Stimulated activated CD8-positive, alpha-beta memory T cell treated with anti-CD3 and anti-CD28 coated beads, Interleukin-15, amount 100 ng/mL, for 1 hour (primary cell): Measurements from ENCODE around the gene FAIM.
"Not testable (repeated sequence)": the region's sequence is repeated elsewhere in the genome, so short reads cannot be mapped to it uniquely, and the experiment has no call there.

Source experiments
- DNase-seq: peaks from one replicate; pipeline ENCODE4 v3.0.0-alpha.2; 2020; ENCODE audit warnings: low read depth

Gene FAIM

DNA sequence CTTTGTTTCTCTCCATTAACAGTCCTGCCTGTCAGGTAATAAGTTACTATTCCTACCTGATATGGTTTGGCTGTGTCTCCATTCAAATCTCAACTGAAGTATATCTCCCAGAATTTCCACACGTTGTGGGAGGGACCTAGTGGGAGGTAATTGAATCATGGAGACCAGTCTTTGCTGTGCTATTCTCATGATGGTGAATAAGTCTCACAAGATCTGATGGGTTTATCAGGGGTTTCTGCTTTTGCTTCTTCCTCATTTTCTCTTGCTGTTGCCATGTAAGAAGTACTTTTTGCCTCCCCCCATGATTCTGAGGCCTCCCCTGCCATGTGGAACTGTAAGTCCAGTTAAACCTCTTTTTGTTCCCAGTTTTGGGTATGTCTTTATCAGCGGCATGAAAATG lies 6.9 kb upstream of the FAIM start:
- not testable (repeated sequence) for DNase-seq

- not testable (repeated sequence) for DNase-seq
Observed at GRCh38 chr3:138604106-138604595, 4.4 kb upstream of the FAIM start.

DNA sequence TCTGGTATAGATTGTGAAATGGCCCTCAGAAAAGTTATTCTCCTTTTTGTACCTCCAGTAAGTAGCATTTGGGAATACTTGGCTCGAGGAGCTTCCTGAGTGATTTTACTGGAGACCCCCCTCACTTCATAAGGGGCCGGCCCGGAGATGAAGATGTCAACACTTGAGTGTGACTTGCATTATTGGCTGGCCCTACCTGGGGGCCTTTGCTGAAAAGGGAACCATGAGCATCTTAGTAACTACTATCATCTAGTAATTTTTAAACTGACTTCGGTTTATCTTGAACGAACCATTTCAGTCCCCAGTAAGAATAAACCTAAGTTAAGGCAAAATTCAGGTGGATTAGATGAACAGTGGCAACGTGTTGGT lies 1.3 kb downstream of the FAIM start:
- no peak for DNase-seq

DNA sequence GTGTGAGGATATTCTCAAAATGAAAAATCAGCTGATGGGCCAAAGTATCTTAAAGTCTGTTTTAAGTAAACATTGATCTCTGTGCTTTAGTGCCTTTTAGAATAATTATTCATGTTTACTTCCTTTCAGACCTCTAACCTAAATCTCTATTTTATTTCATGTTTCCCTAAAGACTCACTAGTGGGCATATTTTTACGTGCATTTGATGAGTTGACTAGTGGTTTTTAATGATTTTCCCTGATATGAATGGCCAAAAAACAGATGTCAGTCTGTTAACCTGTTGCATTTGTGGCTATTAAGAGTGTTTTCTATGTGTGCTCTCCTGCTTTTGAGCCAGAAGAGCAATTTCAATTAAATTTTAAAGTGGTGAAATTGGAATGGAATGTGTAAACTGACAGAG lies 6.9 kb downstream of the FAIM start:
- no peak for DNase-seq

DNA sequence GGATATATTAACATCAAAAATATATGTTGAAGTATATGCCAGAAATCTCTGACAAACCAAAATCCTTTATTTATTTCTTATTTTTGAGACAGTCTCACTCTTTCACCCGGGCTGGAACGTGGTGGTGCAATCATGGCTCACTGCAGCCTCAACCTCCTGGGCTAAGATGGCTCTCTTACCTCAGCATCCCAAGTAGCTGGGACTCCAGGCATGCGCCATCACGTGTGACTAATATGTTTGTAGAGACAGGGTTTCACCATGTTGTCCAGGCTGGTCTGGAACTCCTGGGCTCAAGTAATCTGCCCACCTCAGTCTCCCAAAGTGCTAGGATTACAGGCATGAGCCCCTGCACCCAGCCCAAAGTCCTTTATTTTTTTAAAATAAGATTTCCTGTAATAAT lies 11.9 kb downstream of the FAIM start:
- DNase-seq, result no peak

GRCh38 chr3:138624518-138624917 lies 15.9 kb downstream of the FAIM start:
- DNase-seq, result no peak

DNA sequence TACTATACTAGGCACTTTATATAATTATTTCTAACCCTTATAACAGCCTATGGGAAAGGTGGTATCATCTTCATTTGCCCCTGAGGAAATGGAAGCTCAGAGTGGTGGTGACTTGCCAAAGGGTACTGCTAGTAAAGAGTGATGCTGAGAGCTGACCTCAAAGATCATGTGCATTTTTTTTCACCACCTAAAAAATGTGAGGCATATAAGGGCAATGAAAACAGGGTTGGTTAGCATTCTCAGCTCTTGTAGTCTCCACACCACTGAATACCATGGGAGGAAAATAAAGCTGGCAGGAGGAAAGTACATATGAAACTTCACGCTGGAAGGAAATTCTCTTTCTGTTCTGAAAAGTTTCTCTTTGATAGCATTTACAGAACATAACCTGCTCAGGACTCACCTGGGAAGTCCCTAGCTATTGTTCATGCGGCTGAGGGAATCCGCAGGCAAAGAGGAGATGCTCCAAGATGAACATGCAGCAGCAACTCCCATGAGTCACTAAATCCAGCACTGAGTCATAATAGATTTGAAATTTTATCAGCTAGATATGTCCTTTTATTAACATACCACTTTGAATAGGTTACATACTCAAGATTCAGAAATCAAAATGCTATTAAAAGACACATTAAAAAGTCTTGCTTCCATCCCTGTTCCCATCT lies 17.3 kb downstream of the FAIM start:
- no peak for DNase-seq

DNA sequence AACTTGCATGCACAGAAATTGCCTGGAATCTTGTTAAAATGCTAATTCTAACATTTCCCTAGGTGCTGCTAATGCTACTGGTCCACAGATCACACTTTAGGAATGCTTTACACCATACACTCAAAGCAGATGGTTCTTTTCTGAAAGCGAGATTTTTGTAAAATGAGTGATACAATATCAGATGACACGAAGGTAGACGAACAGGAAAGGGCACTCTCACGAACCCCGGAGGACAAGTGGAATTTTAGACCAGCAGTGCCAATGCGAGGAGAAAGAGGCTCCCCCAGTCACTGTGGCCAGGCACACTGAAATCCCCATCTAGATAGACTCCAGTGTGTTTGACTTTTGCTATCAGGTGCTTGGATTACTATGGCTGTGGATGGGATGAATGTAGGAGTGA lies 21.0 kb downstream of the FAIM start:
- DNase-seq, result no peak

DNA sequence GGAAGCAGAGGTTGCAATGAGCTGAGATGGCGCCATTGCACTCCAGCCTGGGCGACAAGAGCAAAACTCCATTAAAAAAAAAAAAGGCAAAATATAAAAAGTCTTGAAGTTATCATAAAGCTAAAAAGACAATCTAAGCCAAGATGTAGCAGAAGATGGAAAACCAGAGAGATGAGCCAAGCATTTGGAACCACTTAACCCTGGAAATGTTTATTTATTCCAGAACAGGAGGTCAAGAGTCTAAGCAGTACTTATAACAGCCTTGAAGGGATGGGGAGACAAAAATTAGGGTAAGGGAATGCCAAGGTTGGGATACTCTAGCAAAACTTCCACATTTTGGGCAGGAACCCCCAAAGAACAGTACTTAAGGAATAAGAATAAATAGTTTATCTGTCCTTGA lies 30.1 kb downstream of the FAIM start:
- no peak for DNase-seq

DNA sequence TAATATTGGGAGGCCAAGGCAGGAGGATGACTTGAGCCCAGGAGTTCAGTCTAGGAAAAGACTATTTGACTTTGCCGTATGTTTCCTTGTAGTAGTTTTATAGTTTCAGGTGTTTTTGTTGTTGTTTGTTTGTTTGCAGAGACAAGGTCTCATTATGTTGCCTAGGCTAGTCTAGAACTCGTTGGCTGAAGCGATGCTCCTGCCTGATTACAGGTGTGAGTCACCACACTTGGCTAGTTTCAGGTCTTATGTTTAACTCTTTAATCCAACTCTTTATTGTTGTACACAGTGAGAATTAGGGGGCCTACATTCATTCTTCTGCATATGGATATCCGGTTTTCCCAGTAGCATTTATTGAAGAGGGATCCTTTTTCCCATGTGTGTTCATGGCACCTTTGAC lies 32.0 kb downstream of the FAIM start:
- no peak for DNase-seq

DNA sequence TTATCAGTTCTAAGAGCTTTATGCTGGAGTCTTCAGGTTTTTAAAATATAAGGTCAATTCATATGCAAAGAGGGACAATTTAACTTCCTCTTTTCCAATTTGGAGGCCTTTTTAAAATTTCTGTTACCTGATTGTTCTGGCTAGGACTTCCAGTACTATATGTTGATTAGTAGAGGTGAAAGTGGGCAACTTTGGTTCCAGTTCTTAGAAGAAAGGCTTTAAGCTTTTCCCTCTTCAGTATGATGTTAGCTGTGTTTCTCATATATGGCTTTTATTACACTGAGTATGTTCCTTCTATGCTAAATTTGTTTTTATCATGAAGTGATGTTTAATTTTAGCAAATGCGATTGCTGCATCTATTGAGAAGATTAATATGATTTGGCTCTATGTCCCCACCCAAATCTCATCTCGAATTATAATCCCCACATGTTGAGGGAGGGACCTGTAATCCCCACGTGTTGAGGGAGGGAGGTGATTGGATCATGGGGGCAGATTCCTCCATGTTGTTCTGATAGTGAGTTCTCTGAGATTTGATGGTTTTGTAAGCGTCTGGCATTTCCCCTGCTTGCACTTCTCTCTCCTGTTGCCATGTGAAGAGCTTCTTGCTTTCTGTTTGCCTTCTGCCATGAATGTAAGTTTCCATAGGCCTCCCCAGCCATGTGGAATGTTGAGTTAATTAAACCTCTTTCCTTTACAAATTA lies 33.8 kb downstream of the FAIM start:
- no peak for DNase-seq

- no peak for DNase-seq
Observed at GRCh38 chr3:138642927-138643253, 34.3 kb downstream of the FAIM start.

GRCh38 chr3:138646008-138646407 lies 37.4 kb downstream of the FAIM start:
- no peak for DNase-seq

- no peak for DNase-seq
Observed at GRCh38 chr3:138646513-138646912, 37.9 kb downstream of the FAIM start.

GRCh38 chr3:138649134-138649533 lies 40.6 kb downstream of the FAIM start:
- no peak for DNase-seq

DNA sequence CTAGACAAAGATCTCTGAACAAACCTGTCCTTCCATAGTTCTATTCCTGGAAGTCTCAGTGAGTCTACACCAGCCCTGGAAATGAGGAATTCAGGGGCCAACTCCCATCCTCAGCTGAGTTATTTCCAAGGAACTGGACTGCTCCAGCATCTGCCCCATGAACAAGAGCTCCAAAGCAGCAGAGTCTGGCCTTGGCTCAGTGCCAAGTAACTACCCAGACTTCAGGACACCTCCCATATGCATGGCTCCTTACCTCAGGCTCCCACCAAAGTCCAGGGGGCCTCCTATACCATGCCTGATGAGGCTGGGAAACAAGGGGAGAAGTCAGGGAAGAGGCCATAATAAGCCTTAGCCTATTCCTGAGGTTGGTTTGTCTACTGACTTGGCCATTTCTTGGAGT lies 45.0 kb downstream of the FAIM start:
- DNase-seq, result no peak

DNA sequence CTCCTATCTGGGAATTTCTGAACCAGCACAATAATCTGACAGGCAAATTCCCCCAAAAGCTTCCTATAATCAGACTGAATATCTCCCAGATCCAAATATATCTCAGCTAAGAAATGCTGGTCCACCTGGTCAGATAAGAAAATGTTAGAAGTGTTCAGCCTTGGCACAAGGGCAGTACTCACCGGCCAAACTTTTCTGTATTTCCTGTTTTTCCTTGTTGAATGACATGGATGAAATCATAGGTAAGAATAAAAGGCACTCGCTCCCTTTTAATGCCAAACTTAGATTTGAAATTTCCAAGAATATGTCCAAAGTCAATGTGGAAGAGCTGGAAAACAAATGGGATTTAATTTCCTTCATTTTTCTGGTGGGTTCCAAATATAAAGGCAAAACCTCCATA lies 48.9 kb downstream of the FAIM start:
- no peak for DNase-seq

- DNase-seq, result no peak
Observed at GRCh38 chr3:138668107-138668506, 59.5 kb downstream of the FAIM start.

GRCh38 chr3:138670407-138670806 lies 61.8 kb downstream of the FAIM start:
- DNase-seq, result no peak

DNA sequence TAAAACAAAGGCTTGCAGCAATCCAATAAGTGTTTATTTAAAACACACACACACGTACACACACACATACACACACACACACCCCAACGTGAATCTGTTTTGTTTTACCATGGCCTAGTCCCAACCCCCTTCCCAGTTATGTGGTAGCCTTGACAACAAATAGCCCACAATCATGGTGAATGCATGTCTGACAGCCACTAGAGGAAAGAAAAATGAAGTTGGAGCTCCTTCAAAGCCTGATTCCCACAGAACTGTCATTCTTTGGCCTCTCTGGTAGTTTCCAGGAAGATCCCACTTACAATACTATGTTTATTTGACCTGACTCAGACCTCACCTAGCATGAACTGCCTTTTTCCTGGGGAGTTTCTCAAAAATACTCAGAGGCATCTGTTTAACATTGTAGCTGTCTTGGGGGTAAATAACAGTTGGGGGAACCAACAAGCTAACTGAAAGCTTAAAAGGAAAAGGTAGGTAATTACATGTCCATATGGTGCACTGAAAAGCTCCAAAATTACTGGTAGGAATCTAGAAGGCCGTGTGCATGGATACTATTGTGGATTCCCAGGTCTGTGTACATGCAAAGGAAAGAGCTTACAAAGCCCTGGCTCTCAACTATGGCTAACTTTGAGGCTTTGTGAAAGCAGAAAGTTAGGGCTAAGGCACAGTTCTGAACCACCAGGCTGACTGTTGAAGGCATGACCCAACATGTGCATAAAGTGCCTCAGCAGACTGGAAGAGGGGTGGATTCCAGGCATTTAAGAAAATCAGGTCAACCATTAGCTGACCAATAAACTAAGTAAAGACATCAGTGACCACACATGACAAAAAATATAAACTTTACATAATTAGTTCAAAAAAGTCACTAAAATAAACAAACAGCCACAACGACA lies 65.3 kb downstream of the FAIM start:
- no peak for DNase-seq

DNA sequence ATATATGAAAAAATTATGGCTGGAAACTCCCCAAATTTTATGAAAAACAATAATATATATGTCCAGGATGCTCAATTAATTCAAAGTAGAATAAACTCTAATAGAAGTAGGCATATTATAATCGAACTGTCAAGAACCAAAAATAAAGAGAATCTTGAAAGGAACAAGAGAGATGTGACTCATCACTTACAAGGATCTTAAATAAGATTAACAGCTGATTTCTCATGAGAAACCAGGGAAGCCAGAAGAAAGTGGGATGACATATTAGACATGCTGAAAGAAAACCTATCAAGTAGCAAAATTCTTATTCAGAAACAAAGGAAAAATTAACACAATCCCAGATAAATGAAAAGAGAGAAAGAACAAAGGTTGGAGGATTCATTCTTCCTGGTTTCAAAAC lies 66.8 kb downstream of the FAIM start:
- DNase-seq, result no peak

DNA sequence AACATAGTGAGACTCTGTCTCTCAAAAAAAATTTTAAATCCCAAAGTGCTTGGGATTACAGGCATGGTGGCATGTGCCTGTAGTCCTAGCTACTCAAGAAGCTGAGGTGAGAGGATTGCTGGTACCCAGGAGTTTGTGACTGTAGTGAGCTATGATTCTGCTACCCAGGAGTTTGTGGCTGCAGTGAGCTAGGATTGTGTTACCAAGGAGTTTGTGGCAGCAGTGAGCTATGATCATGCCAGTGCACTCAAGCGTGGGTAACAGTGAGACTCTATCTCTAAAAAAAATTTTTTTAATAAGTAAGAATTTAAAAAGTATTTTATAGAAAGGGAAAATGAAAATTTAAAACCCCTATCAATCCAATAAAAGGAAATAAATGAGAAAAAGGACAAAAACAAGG lies 69.5 kb downstream of the FAIM start:
- DNase-seq, result no peak

DNA sequence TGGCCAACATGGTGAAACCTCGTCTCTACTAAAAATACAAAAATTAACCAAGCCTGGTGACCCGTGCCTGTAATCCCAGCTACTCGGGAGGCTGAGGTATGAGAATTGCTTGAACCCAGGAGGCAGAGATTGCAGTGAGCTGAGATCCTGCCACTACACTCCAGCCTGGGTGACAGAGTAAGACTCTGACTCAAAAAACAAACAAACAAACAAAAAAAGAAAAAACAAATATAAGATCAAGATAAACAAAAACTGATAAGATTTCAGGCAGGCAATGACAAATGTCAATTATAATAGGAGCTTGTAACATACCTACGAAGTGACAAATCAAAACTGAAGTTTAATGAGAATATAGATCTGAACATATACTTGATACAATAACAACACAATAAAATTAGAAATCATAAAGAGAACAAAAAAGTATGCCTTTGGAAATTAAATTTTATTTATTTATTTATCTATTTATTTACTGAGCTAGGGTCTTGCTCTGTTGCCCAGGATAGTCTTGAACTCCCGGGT lies 70.4 kb downstream of the FAIM start:
- DNase-seq, result no peak
